GM23338 (cell line): ENCODE measurements around the gene ASZ1. TPM values are rescaled to one million over a fixed set of nuclear protein-coding genes. Genes with fewer than 3 reads are reported as not detected.

Experiments
- ATAC-seq: fragments of 200-7000 bp; cut with Tn5 transposase; 3 replicates; pipeline ENCODE4 v1.9.1; 2020
- DNase-seq: peaks from one replicate; pipeline ENCODE4 v3.0.0-alpha.2; 2015; ENCODE audit warnings: low spot score
- H2AFZ ChIP-seq: fragments of 200-600 bp; sonication (generic); 2 replicates; pipeline ENCODE4 v1.8.0; 2016; ENCODE audit warnings: antibody characterized with exemption, mild to moderate bottlenecking, moderate library complexity
- H3F3A ChIP-seq: fragments of 200-600 bp; sonication (generic); replicated peaks from 2 replicates; pipeline ENCODE4 v1.8.0; 2017; ENCODE audit warnings: antibody characterized with exemption, mixed run types, low read depth
- H3K27ac ChIP-seq: fragments of 200-600 bp; sonication (generic); 2 replicates; pipeline ENCODE4 v1.6.1; 2016; ENCODE audit warnings: low read depth
- H3K27me3 ChIP-seq: fragments of 200-600 bp; sonication (generic); 2 replicates; pipeline ENCODE4 v1.8.0; 2016; ENCODE audit warnings: mild to moderate bottlenecking, mixed run types, moderate library complexity; ENCODE audit not compliant: insufficient read depth
- H3K36me3 ChIP-seq: fragments of 200-600 bp; sonication (generic); 2 replicates; pipeline ENCODE4 v1.8.0; 2016; ENCODE audit warnings: mild to moderate bottlenecking; ENCODE audit not compliant: insufficient read depth
- H3K4me1 ChIP-seq: fragments of 200-600 bp; sonication (generic); 2 replicates; pipeline ENCODE4 v1.8.0; 2016; ENCODE audit warnings: mild to moderate bottlenecking, moderate library complexity; ENCODE audit not compliant: insufficient read depth
- H3K4me2 ChIP-seq: fragments of 200-600 bp; sonication (generic); 2 replicates; pipeline ENCODE4 v1.7.1; 2017; ENCODE audit warnings: mixed run types
- H3K4me3 ChIP-seq: fragments of 200-600 bp; sonication (generic); 2 replicates; pipeline ENCODE4 v1.6.1; 2016; ENCODE audit warnings: mixed run types
- H3K79me2 ChIP-seq: fragments of 200-600 bp; sonication (generic); replicated peaks from 2 replicates; pipeline ENCODE4 v1.8.0; 2017; ENCODE audit warnings: mild to moderate bottlenecking; ENCODE audit not compliant: insufficient read depth
- H3K9me2 ChIP-seq: fragments of 200-600 bp; sonication (generic); 2 replicates; pipeline ENCODE4 v1.8.0; 2017; ENCODE audit not compliant: insufficient read depth
- H4K20me1 ChIP-seq: fragments of 200-600 bp; sonication (generic); replicated peaks from 2 replicates; pipeline ENCODE4 v1.8.0; 2017; ENCODE audit warnings: mild to moderate bottlenecking; ENCODE audit not compliant: insufficient read depth
- H3K27ac Mint-ChIP-seq: 2 replicates; pipeline ENCODE4 v1.8.0; 2020; ENCODE audit warnings: inconsistent platforms, mild to moderate bottlenecking, moderate library complexity, mixed read lengths
- H3K27me3 Mint-ChIP-seq: 3 replicates; pipeline ENCODE4 v1.8.0; 2022; ENCODE audit warnings: low read depth, mild to moderate bottlenecking, moderate library complexity, mixed read lengths, inconsistent platforms; ENCODE audit not compliant: insufficient read depth, poor library complexity
- H3K36me3 Mint-ChIP-seq: 3 replicates; pipeline ENCODE4 v1.8.0; 2021; ENCODE audit warnings: low read depth, mild to moderate bottlenecking, inconsistent platforms, moderate library complexity, mixed read lengths
- H3K4me1 Mint-ChIP-seq: 3 replicates; pipeline ENCODE4 v1.8.0; 2020; ENCODE audit warnings: mild to moderate bottlenecking, inconsistent platforms, mixed read lengths
- H3K4me3 Mint-ChIP-seq: 3 replicates; pipeline ENCODE4 v1.8.0; 2021; ENCODE audit warnings: moderate library complexity, mild to moderate bottlenecking, inconsistent platforms, mixed read lengths
- H3K9me3 Mint-ChIP-seq: 3 replicates; pipeline ENCODE4 v1.8.0; 2020; ENCODE audit warnings: moderate library complexity, mild to moderate bottlenecking, inconsistent platforms, mixed read lengths
- CREB1 ChIP-seq: fragments of 250-450 bp; sonication (Bioruptor Pico); IDR thresholded peaks from 2 replicates; pipeline ENCODE4 v1.5.0; 2020; ENCODE audit warnings: low read depth, mild to moderate bottlenecking, moderate library complexity
- EZH2 ChIP-seq: fragments of 200-600 bp; sonication (generic); IDR thresholded peaks from one replicate; pipeline ENCODE4 v1.8.0; 2017; ENCODE audit warnings: antibody characterized with exemption, mild to moderate bottlenecking, low read depth; ENCODE audit not compliant: unreplicated experiment
- EZH2phosphoT487 ChIP-seq: fragments of 200-600 bp; sonication (generic); IDR thresholded peaks from one replicate; pipeline ENCODE4 v1.8.1; 2018; ENCODE audit warnings: antibody characterized with exemption; ENCODE audit not compliant: unreplicated experiment
- JUNB ChIP-seq: IDR thresholded peaks from one replicate; pipeline ENCODE4 v1.6.1; 2016; ENCODE audit warnings: antibody characterized with exemption; ENCODE audit not compliant: unreplicated experiment
- NANOG ChIP-seq: IDR thresholded peaks from 2 replicates; pipeline ENCODE4 v1.6.1; 2016; ENCODE audit warnings: antibody characterized with exemption, borderline replicate concordance
- POLR2AphosphoS5 ChIP-seq: IDR thresholded peaks from 2 replicates; pipeline ENCODE4 v1.6.1; 2016; ENCODE audit warnings: antibody characterized with exemption, low read depth
- ZNF114 ChIP-seq: fragments of 250-450 bp; sonication (Bioruptor Pico); IDR thresholded peaks from 2 replicates; pipeline ENCODE4 v1.5.0; 2020; ENCODE audit warnings: mild to moderate bottlenecking, moderate library complexity
- ZNF331 ChIP-seq: fragments of 250-450 bp; sonication (Bioruptor Pico); IDR thresholded peaks from 2 replicates; pipeline ENCODE4 v1.5.0; 2020; ENCODE audit warnings: low read depth, mild to moderate bottlenecking, moderate library complexity
- polyA plus RNA-seq: library from polyadenylated mRNA; unstranded; fragments of >200 nt; fragmentation: Nextera tagmentation; extraction: Ambion mirVana; gene quantifications from 2 replicates; pipeline ENCODE4 v1.2.1, GENCODE V29; 2016
- total RNA-seq: library from RNA; depleted of rRNA; stranded (reverse); fragments of >200 nt; shearing (Covaris generic); gene quantifications from 2 replicates; pipeline ENCODE4 v1.2.3, GENCODE V29; 2014
- TF ChIP-seq, protein P1 (sequence below): IDR thresholded peaks from one replicate; pipeline ENCODE4 v1.6.1; 2018; ENCODE audit warnings: antibody characterized with exemption; ENCODE audit not compliant: unreplicated experiment
- TF ChIP-seq, protein P2 (sequence below): IDR thresholded peaks from 2 replicates; pipeline ENCODE4 v1.6.1; 2016; ENCODE audit warnings: antibody characterized with exemption
- TF ChIP-seq, protein P3 (sequence below): fragments of 250-450 bp; sonication (Bioruptor Pico); IDR thresholded peaks from 2 replicates; pipeline ENCODE4 v1.5.0; 2020; ENCODE audit warnings: mild to moderate bottlenecking, moderate library complexity

Gene ASZ1
- total and polyA plus RNA-seq, 2 experiments from 2014 or later, result not detected

DNA sequence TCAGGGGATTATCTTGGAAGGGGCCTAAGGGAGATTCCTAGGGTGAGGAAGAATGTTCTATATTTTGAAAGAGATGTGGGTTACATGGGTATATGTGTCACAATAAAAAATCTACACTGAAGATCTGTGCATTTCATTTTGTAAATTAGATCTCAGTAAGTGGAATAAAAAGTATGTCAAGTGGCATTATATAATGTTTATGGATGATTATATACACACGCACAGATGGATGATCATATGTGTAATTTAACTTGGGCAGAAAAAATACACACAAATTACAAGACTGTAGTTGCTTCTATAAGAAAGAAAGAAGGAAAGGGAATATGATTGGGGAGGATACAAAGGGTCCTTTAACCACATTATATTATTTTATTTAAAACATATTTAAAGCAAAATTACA lies 18.5 kb downstream of the ASZ1 start:
- H4K20me1 ChIP-seq, result no peaks in the 10 kb centered on the region
- no peak for DNase-seq
- no peaks in the 10 kb centered on the region for H3F3A ChIP-seq
- ATAC-seq, result no peak
- TF ChIP-seq JUNB (no peak), EZH2 (no peak), CREB1 (no peak), EZH2phosphoT487 (no peak), ZNF331 (CRISPR knock-in tag) (no peak), POLR2AphosphoS5 (no peak), NANOG (no peak), ZNF114 (CRISPR knock-in tag) (no peak)
- TF ChIP-seq, protein P1, sequence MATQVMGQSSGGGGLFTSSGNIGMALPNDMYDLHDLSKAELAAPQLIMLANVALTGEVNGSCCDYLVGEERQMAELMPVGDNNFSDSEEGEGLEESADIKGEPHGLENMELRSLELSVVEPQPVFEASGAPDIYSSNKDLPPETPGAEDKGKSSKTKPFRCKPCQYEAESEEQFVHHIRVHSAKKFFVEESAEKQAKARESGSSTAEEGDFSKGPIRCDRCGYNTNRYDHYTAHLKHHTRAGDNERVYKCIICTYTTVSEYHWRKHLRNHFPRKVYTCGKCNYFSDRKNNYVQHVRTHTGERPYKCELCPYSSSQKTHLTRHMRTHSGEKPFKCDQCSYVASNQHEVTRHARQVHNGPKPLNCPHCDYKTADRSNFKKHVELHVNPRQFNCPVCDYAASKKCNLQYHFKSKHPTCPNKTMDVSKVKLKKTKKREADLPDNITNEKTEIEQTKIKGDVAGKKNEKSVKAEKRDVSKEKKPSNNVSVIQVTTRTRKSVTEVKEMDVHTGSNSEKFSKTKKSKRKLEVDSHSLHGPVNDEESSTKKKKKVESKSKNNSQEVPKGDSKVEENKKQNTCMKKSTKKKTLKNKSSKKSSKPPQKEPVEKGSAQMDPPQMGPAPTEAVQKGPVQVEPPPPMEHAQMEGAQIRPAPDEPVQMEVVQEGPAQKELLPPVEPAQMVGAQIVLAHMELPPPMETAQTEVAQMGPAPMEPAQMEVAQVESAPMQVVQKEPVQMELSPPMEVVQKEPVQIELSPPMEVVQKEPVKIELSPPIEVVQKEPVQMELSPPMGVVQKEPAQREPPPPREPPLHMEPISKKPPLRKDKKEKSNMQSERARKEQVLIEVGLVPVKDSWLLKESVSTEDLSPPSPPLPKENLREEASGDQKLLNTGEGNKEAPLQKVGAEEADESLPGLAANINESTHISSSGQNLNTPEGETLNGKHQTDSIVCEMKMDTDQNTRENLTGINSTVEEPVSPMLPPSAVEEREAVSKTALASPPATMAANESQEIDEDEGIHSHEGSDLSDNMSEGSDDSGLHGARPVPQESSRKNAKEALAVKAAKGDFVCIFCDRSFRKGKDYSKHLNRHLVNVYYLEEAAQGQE, result no peak
- TF ChIP-seq, protein P2, sequence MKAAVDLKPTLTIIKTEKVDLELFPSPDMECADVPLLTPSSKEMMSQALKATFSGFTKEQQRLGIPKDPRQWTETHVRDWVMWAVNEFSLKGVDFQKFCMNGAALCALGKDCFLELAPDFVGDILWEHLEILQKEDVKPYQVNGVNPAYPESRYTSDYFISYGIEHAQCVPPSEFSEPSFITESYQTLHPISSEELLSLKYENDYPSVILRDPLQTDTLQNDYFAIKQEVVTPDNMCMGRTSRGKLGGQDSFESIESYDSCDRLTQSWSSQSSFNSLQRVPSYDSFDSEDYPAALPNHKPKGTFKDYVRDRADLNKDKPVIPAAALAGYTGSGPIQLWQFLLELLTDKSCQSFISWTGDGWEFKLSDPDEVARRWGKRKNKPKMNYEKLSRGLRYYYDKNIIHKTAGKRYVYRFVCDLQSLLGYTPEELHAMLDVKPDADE, result no peak
- TF ChIP-seq, protein P3, sequence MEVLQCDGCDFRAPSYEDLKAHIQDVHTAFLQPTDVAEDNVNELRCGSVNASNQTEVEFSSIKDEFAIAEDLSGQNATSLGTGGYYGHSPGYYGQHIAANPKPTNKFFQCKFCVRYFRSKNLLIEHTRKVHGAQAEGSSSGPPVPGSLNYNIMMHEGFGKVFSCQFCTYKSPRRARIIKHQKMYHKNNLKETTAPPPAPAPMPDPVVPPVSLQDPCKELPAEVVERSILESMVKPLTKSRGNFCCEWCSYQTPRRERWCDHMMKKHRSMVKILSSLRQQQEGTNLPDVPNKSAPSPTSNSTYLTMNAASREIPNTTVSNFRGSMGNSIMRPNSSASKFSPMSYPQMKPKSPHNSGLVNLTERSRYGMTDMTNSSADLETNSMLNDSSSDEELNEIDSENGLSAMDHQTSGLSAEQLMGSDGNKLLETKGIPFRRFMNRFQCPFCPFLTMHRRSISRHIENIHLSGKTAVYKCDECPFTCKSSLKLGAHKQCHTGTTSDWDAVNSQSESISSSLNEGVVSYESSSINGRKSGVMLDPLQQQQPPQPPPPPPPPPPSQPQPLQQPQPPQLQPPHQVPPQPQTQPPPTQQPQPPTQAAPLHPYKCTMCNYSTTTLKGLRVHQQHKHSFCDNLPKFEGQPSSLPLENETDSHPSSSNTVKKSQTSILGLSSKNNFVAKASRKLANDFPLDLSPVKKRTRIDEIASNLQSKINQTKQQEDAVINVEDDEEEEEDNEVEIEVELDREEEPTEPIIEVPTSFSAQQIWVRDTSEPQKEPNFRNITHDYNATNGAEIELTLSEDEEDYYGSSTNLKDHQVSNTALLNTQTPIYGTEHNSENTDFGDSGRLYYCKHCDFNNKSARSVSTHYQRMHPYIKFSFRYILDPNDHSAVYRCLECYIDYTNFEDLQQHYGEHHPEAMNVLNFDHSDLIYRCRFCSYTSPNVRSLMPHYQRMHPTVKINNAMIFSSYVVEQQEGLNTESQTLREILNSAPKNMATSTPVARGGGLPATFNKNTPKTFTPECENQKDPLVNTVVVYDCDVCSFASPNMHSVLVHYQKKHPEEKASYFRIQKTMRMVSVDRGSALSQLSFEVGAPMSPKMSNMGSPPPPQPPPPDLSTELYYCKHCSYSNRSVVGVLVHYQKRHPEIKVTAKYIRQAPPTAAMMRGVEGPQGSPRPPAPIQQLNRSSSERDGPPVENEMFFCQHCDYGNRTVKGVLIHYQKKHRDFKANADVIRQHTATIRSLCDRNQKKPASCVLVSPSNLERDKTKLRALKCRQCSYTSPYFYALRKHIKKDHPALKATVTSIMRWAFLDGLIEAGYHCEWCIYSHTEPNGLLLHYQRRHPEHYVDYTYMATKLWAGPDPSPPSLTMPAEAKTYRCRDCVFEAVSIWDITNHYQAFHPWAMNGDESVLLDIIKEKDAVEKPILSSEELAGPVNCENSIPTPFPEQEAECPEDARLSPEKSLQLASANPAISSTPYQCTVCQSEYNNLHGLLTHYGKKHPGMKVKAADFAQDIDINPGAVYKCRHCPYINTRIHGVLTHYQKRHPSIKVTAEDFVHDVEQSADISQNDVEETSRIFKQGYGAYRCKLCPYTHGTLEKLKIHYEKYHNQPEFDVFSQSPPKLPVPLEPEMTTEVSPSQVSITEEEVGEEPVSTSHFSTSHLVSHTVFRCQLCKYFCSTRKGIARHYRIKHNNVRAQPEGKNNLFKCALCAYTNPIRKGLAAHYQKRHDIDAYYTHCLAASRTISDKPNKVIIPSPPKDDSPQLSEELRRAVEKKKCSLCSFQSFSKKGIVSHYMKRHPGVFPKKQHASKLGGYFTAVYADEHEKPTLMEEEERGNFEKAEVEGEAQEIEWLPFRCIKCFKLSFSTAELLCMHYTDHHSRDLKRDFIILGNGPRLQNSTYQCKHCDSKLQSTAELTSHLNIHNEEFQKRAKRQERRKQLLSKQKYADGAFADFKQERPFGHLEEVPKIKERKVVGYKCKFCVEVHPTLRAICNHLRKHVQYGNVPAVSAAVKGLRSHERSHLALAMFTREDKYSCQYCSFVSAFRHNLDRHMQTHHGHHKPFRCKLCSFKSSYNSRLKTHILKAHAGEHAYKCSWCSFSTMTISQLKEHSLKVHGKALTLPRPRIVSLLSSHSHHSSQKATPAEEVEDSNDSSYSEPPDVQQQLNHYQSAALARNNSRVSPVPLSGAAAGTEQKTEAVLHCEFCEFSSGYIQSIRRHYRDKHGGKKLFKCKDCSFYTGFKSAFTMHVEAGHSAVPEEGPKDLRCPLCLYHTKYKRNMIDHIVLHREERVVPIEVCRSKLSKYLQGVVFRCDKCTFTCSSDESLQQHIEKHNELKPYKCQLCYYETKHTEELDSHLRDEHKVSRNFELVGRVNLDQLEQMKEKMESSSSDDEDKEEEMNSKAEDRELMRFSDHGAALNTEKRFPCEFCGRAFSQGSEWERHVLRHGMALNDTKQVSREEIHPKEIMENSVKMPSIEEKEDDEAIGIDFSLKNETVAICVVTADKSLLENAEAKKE (CRISPR knock-in tag), result no peak
- H3K4me2 ChIP-seq, result no peak overlapping the region
- no peaks in the 10 kb centered on the region for H3K36me3 Mint-ChIP-seq
- H3K4me1 Mint-ChIP-seq, result peaks cover 2% of the 10 kb centered on the region; the same call in 2 of the 3 replicates
- H3K4me3 ChIP-seq, result no peak overlapping the region
- H3K36me3 ChIP-seq, result no peaks in the 10 kb centered on the region
- no peak overlapping the region for H3K4me3 Mint-ChIP-seq
- no peaks in the 10 kb centered on the region for H3K4me1 ChIP-seq
- no peaks in the 10 kb centered on the region for H3K79me2 ChIP-seq
- H3K9me3 Mint-ChIP-seq, result no peaks in the 10 kb centered on the region
- H3K27me3 Mint-ChIP-seq, result no peaks in the 10 kb centered on the region
- H3K9me2 ChIP-seq, result no peaks in the 10 kb centered on the region
- H3K27ac ChIP-seq, result no peak overlapping the region
- H3K27me3 ChIP-seq, result no peaks in the 10 kb centered on the region
- H3K27ac Mint-ChIP-seq, result no peak overlapping the region
- H2AFZ ChIP-seq, result no peak overlapping the region
